ENCODE results near the gene LRRN3.

- TF ChIP-seq CTCF (IDR thresholded peaks at IDR 0.05) (no peak), POLR2A (IDR thresholded peaks at IDR 0.05) (no peak)
Observed at GRCh38 chr7:111045449-111045848, 45.5 kb upstream of the LRRN3 start.

All from right lobe of liver (tissue), 4 donors.